ENCODE measurements around the gene RAD51AP1. TPM values are rescaled to one million over a fixed set of nuclear protein-coding genes. Genes with fewer than 3 reads are reported as not detected.
A peak's percentile ranks its signal among the peaks of the same experiment; 100 is the strongest.

Gene RAD51AP1
- total RNA-seq, 1 donor from 2014 or later = 5.5 TPM

- peaks cover 4% of the 10 kb centered on the region for H3K4me1 Mint-ChIP-seq (ENCODE audit: low read depth, unreplicated experiment)
- H3K36me3 Mint-ChIP-seq (ENCODE audit: unreplicated experiment) = no peaks in the 10 kb centered on the region
- H3K4me3 Mint-ChIP-seq (ENCODE audit: unreplicated experiment) = no peak overlapping the region
- H3K27ac Mint-ChIP-seq (ENCODE audit: unreplicated experiment) = no peak overlapping the region
- no peaks in the 10 kb centered on the region for H3K27me3 Mint-ChIP-seq (ENCODE audit: unreplicated experiment)
- no peak for DNase-seq
- TF ChIP-seq, protein P1, sequence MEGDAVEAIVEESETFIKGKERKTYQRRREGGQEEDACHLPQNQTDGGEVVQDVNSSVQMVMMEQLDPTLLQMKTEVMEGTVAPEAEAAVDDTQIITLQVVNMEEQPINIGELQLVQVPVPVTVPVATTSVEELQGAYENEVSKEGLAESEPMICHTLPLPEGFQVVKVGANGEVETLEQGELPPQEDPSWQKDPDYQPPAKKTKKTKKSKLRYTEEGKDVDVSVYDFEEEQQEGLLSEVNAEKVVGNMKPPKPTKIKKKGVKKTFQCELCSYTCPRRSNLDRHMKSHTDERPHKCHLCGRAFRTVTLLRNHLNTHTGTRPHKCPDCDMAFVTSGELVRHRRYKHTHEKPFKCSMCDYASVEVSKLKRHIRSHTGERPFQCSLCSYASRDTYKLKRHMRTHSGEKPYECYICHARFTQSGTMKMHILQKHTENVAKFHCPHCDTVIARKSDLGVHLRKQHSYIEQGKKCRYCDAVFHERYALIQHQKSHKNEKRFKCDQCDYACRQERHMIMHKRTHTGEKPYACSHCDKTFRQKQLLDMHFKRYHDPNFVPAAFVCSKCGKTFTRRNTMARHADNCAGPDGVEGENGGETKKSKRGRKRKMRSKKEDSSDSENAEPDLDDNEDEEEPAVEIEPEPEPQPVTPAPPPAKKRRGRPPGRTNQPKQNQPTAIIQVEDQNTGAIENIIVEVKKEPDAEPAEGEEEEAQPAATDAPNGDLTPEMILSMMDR (IDR thresholded peaks at IDR 0.05; ENCODE audit: partially characterized antibody, unreplicated experiment) = no peak
- no peaks in the 10 kb centered on the region for H3K9me3 Mint-ChIP-seq (ENCODE audit: unreplicated experiment)
Observed at GRCh38 chr12:4566474-4566873, 27.8 kb downstream of the RAD51AP1 start.

DNA sequence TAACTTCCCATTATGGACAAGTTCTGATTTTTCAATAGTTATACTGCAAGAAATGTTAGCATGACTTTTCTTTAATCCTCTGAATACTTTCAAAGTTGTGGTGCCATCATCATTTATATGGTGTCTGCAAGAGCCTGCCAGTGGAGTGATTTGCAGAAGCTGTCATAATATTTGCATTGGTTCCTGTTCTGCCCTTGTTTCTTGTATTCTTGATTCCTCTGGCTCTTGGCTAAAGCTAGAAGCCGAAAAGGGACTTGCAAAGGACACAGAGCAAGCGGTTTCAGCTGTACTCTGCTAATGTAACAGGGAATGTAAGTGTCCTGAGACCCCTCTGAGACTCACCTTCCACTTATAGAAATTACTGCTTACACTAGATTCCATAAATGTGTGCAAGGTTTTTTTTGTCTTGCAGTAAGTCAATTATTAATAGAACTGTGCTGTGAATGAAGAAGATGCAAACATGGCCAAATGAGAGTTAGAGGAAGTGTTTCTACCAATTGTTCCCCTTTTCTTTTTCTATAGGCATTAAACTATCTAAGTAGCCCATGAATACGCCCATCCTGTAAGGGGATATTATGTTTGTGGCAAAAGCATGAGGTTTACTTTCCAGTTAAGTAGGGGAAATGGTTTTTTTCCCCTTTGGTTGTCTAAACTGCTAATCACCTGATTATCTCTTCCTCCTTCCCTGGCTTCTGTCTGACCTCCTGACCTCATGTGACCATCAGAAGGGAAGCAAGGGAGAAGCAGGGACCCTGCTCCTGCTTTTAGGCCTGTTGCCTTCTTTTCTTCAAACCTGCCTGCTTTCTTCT lies 28.6 kb downstream of the RAD51AP1 start:
- H3K4me1 Mint-ChIP-seq (ENCODE audit: low read depth, unreplicated experiment) = no peaks in the 10 kb centered on the region
- H3K36me3 Mint-ChIP-seq (ENCODE audit: unreplicated experiment) = no peaks in the 10 kb centered on the region
- TF ChIP-seq, protein P1 (IDR thresholded peaks at IDR 0.05; ENCODE audit: partially characterized antibody, unreplicated experiment) = no peak
- no peak overlapping the region for H3K27ac Mint-ChIP-seq (ENCODE audit: unreplicated experiment)
- no peak for DNase-seq
- H3K4me3 Mint-ChIP-seq (ENCODE audit: unreplicated experiment) = no peak overlapping the region
- no peaks in the 10 kb centered on the region for H3K9me3 Mint-ChIP-seq (ENCODE audit: unreplicated experiment)
- H3K27me3 Mint-ChIP-seq (ENCODE audit: unreplicated experiment) = no peaks in the 10 kb centered on the region

DNA sequence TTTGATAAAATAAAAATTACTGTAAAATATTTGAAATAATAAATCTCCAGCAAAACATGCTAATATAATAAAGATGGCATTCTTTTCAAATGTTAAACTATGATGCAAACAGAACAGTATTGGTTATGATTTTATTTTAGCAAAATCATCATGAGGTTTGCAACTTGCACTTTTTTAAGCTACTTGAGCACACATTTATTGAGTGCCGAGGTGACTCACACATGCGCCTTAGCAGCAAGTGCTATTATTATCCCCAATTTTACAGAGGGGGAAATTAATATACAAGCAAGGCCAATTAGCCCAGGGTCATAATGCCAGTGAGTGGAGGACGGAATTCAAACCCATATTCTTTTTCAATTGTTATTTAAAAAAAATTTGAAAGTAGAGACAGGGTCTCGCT lies 30.6 kb downstream of the RAD51AP1 start:
- Mint-ChIP-seq H3K36me3 (ENCODE audit: unreplicated experiment) (no peaks in the 10 kb centered on the region), H3K4me3 (ENCODE audit: unreplicated experiment) (no peak overlapping the region), H3K27me3 (ENCODE audit: unreplicated experiment) (no peaks in the 10 kb centered on the region), H3K9me3 (ENCODE audit: unreplicated experiment) (no peaks in the 10 kb centered on the region), H3K27ac (ENCODE audit: unreplicated experiment) (no peak overlapping the region), H3K4me1 (ENCODE audit: low read depth, unreplicated experiment) (no peaks in the 10 kb centered on the region)
- TF ChIP-seq, protein P1 (IDR thresholded peaks at IDR 0.05; ENCODE audit: partially characterized antibody, unreplicated experiment) = no peak
- no peak for DNase-seq

DNA sequence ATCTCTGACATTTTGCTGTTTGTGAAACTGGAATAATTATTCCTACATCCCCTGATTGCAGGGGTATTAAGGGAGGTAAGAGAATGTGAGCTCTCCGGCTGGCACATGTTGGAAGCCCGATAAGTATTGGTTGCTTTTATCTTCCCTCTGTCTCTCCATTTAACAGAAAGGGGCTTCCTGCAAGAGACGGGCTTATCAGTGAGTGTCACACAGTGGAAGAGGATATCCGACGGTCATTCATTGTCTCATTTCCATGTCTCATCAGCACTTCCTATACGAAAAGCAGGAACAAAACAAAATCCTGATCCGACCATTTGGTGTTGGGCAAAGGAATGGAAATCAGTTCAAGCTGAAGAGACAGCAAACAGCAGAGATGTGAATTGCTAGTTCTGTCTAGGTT lies 34.0 kb downstream of the RAD51AP1 start:
- DNase-seq = no peak
- no peak overlapping the region for H3K4me3 Mint-ChIP-seq (ENCODE audit: unreplicated experiment)
- no peak overlapping the region for H3K27ac Mint-ChIP-seq (ENCODE audit: unreplicated experiment)
- no peaks in the 10 kb centered on the region for H3K36me3 Mint-ChIP-seq (ENCODE audit: unreplicated experiment)
- H3K9me3 Mint-ChIP-seq (ENCODE audit: unreplicated experiment) = no peaks in the 10 kb centered on the region
- TF ChIP-seq, protein P1 (IDR thresholded peaks at IDR 0.05; ENCODE audit: partially characterized antibody, unreplicated experiment) = no peak
- no peaks in the 10 kb centered on the region for H3K4me1 Mint-ChIP-seq (ENCODE audit: low read depth, unreplicated experiment)
- no peaks in the 10 kb centered on the region for H3K27me3 Mint-ChIP-seq (ENCODE audit: unreplicated experiment)

- H3K27me3 Mint-ChIP-seq (ENCODE audit: unreplicated experiment) = no peaks in the 10 kb centered on the region
- TF ChIP-seq, protein P1 (IDR thresholded peaks at IDR 0.05; ENCODE audit: partially characterized antibody, unreplicated experiment) = peak; percentile 19
- H3K4me1 Mint-ChIP-seq (ENCODE audit: low read depth, unreplicated experiment) = peaks cover 5% of the 10 kb centered on the region
- H3K9me3 Mint-ChIP-seq (ENCODE audit: unreplicated experiment) = peaks cover 1% of the 10 kb centered on the region
- H3K27ac Mint-ChIP-seq (ENCODE audit: unreplicated experiment) = no peak overlapping the region
- H3K4me3 Mint-ChIP-seq (ENCODE audit: unreplicated experiment) = no peak overlapping the region
- H3K36me3 Mint-ChIP-seq (ENCODE audit: unreplicated experiment) = no peaks in the 10 kb centered on the region
- DNase-seq = no peak
Observed at GRCh38 chr12:4579305-4580102, 40.8 kb downstream of the RAD51AP1 start.

Data from glutamatergic neuron (in vitro differentiated cells).